HL-60 (cell line): Measurements from ENCODE around the gene HPN.

ENCODE experiments used
- POLR2AphosphoS5 ChIP-seq: IDR thresholded peaks from 2 replicates; pipeline ENCODE4 v1.6.1; 2012; ENCODE audit warnings: low read depth
- TF ChIP-seq, protein P1 (sequence below): IDR thresholded peaks from one replicate; pipeline ENCODE4 v1.5.1; 2011; ENCODE audit warnings: low read length, control low read depth, inconsistent platforms; ENCODE audit not compliant: insufficient read depth

DNA sequence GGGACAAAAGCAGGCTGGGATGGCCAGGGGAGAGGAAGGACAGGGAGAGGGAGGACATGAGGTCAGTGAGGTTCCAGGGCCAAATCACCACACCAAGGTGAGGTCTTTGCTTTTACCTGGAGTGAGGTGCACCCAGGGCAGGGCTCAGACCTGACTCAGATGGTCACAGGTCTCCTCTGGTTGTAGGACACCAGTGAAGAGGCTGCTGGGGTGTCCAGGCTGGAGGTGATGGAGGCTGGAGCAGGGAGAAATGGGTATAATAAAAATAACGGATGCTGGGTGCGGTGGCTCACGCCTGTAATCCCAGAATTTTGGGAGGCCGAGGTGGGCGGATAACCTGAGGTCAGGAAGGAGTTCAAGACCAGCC is 34.5 kb upstream of the HPN start:
- TF ChIP-seq, protein P1, sequence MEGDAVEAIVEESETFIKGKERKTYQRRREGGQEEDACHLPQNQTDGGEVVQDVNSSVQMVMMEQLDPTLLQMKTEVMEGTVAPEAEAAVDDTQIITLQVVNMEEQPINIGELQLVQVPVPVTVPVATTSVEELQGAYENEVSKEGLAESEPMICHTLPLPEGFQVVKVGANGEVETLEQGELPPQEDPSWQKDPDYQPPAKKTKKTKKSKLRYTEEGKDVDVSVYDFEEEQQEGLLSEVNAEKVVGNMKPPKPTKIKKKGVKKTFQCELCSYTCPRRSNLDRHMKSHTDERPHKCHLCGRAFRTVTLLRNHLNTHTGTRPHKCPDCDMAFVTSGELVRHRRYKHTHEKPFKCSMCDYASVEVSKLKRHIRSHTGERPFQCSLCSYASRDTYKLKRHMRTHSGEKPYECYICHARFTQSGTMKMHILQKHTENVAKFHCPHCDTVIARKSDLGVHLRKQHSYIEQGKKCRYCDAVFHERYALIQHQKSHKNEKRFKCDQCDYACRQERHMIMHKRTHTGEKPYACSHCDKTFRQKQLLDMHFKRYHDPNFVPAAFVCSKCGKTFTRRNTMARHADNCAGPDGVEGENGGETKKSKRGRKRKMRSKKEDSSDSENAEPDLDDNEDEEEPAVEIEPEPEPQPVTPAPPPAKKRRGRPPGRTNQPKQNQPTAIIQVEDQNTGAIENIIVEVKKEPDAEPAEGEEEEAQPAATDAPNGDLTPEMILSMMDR, result no peak
- 0 out of 2 replicates have a peak, but pooled peaks have one; percentile 8 for TF ChIP-seq POLR2AphosphoS5
